OCI-LY7 (cell line): ENCODE measurements around the gene RIMS1. TPM values are rescaled to one million over a fixed set of nuclear protein-coding genes. Genes with fewer than 3 reads are reported as not detected.

Experiments used
- BruUV-seq: library from RNA; stranded (reverse); fragments of 400-500 nt; replicated peaks from 2 replicates; lab custom pipeline; 2021; lab: Mats Ljungman, UMichigan
- CTCF ChIA-PET: fragments of 300-600 bp; sonication (Branson Sonifier 250); formaldehyde crosslinking; loops from one replicate; lab custom pipeline; 2022; ENCODE audit warnings: antibody characterized with exemption; ENCODE audit not compliant: unreplicated experiment; lab: Charles Lee
- POLR2A ChIA-PET: fragments of 300-600 bp; sonication (Branson Sonifier 250); formaldehyde crosslinking; loops from one replicate; lab custom pipeline; 2022; ENCODE audit warnings: antibody characterized with exemption; lab: Charles Lee
- DNase-seq: peaks from one replicate; pipeline ENCODE4 v3.0.0-alpha.2; 2015; ENCODE audit warnings: low spot score
- H2AFZ ChIP-seq: fragments of 200-600 bp; sonication (generic), shearing (Covaris generic); 2 replicates; pipeline ENCODE4 v1.6.1; 2014; ENCODE audit warnings: mild to moderate bottlenecking, antibody characterized with exemption, low read length, moderate library complexity
- H3K27ac ChIP-seq: fragments of 200-600 bp; sonication (generic); 2 replicates; pipeline ENCODE4 v1.5.1; 2014; ENCODE audit warnings: mixed run types, low read depth, mild to moderate bottlenecking, moderate library complexity, low read length, inconsistent platforms; ENCODE audit not compliant: poor library complexity, severe bottlenecking
- H3K36me3 ChIP-seq: fragments of 200-600 bp; sonication (generic); 2 replicates; pipeline ENCODE4 v1.6.1; 2014; ENCODE audit warnings: mild to moderate bottlenecking, antibody characterized with exemption, low read length, moderate library complexity, mixed read lengths; ENCODE audit not compliant: insufficient read depth
- H3K4me1 ChIP-seq: fragments of 200-600 bp; sonication (generic); 2 replicates; pipeline ENCODE4 v1.5.1; 2014; ENCODE audit warnings: mild to moderate bottlenecking, low read length; ENCODE audit not compliant: insufficient read depth, poor library complexity, severe bottlenecking
- H3K4me2 ChIP-seq: fragments of 200-600 bp; sonication (generic); 2 replicates; pipeline ENCODE4 v1.6.1; 2014; ENCODE audit warnings: mild to moderate bottlenecking, low read length
- H3K4me3 ChIP-seq: fragments of 200-600 bp; sonication (generic); 2 replicates; pipeline ENCODE4 v1.5.1; 2014; ENCODE audit warnings: mild to moderate bottlenecking, low read depth, low read length; ENCODE audit not compliant: poor library complexity, severe bottlenecking
- H3K79me2 ChIP-seq: fragments of 200-600 bp; sonication (generic); 2 replicates; pipeline ENCODE4 v1.6.1; 2016; ENCODE audit warnings: low read depth, mild to moderate bottlenecking, low read length, moderate library complexity, mixed read lengths; ENCODE audit not compliant: insufficient read depth
- H3K9me2 ChIP-seq: fragments of 200-600 bp; sonication (generic); 2 replicates; pipeline ENCODE4 v1.6.1; 2016; ENCODE audit warnings: mild to moderate bottlenecking, low read length, mixed read lengths; ENCODE audit not compliant: insufficient read depth
- H3K9me3 ChIP-seq: fragments of 200-600 bp; sonication (generic); 2 replicates; pipeline ENCODE4 v1.6.1; 2014; ENCODE audit warnings: mild to moderate bottlenecking, mixed run types, low read length, mixed read lengths
- H4K20me1 ChIP-seq: fragments of 200-600 bp; sonication (generic); 2 replicates; pipeline ENCODE4 v1.6.1; 2014; ENCODE audit warnings: mild to moderate bottlenecking, antibody characterized with exemption, low read length, moderate library complexity, mixed read lengths; ENCODE audit not compliant: insufficient read depth
- CTCF ChIP-seq: fragments of 200-600 bp; sonication (generic); conservative IDR thresholded peaks from 2 replicates; pipeline ENCODE4 v1.5.1; 2014; ENCODE audit warnings: mild to moderate bottlenecking, antibody characterized with exemption, low read length, moderate library complexity, mixed read lengths
- EZH2phosphoT487 ChIP-seq: fragments of 200-600 bp; sonication (generic); IDR thresholded peaks from 2 replicates; pipeline ENCODE4 v1.6.1; 2018; ENCODE audit warnings: low read depth, borderline replicate concordance, mild to moderate bottlenecking, mixed run types, antibody characterized with exemption, low read length, moderate library complexity, mixed read lengths
- intact Hi-C: fragments of 100-400 bp; cut with micrococcal nuclease; formaldehyde crosslinking; loops from one replicate; pipeline ENCODE4 v1.10.0; 2022; ENCODE audit not compliant: unreplicated experiment
- total RNA-seq, 2 experiments: library from RNA; depleted of rRNA in 1 of 2; stranded (reverse); fragments of >200 nt in 1 of 2; shearing (Covaris generic) in 1 of 2; gene quantifications; 2 replicates each; pipeline ENCODE4 v1.2.3, GENCODE V29; 2014 to 2022

RIMS1 gene
- total RNA-seq, 2 experiments from 2014 or later: not detected

DNA sequence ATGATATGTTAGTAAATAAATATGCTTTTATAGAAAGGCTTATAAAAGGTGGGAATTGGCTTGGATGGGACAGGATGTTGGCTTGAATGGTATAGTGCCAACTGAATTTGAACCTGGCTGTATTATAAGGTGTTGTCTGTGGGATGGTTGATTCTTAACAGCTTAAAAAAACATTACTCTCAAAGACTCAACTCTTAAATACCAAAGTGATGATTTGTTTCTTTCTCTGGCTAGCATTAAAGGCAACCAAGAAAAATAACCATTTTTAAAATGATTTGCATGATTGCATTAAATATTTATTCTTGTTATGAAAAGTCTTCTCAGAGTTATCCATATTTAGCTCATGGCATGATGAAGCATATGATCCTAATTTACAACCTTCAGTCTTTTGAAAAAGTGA, 216.2 kb downstream of the RIMS1 start:
- no peaks in the 10 kb centered on the region for H3K36me3 ChIP-seq
- H3K79me2 ChIP-seq: no peaks in the 10 kb centered on the region
- H3K4me2 ChIP-seq: no peak overlapping the region
- H4K20me1 ChIP-seq: no peaks in the 10 kb centered on the region
- no peak for TF ChIP-seq EZH2phosphoT487
- TF ChIP-seq CTCF: no peak
- H3K27ac ChIP-seq: no peak overlapping the region
- H3K9me2 ChIP-seq: no peaks in the 10 kb centered on the region
- CTCF ChIA-PET: no interaction called here
- H2AFZ ChIP-seq: no peak overlapping the region
- no TSS peak for BruUV-seq
- intact Hi-C loops: no loop called here
- POLR2A ChIA-PET: no interaction called here
- no peaks in the 10 kb centered on the region for H3K4me1 ChIP-seq
- no peak for DNase-seq
- no peak overlapping the region for H3K4me3 ChIP-seq
- no peaks in the 10 kb centered on the region for H3K9me3 ChIP-seq

DNA sequence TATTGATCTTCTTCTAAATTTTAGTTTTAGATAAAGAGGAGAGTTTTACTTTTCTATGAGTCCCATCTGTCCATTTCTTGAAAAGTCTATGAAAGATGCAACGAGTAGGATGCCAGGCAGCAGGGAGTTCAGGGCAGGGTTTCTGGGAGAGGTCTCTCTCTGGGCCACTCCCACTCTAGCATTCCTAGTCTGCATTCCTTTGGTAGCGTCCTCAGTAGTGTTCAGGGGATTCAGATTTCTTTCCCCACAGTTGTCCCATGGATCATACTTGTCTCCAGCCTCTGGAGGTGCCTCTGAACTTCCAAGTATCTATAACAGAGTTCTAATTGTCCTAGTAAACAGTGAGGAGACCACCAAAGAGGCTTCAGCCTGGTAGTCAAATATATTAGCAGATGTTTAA, 225.3 kb downstream of the RIMS1 start:
- H3K9me2 ChIP-seq: no peaks in the 10 kb centered on the region
- no peaks in the 10 kb centered on the region for H3K4me1 ChIP-seq
- no peak for DNase-seq
- no peak for TF ChIP-seq EZH2phosphoT487
- no peak for TF ChIP-seq CTCF
- H3K36me3 ChIP-seq: no peaks in the 10 kb centered on the region
- H3K4me3 ChIP-seq: no peak overlapping the region
- H3K4me2 ChIP-seq: no peak overlapping the region
- no peaks in the 10 kb centered on the region for H4K20me1 ChIP-seq
- CTCF ChIA-PET: no interaction called here
- intact Hi-C loops: no loop called here
- no peak overlapping the region for H2AFZ ChIP-seq
- H3K27ac ChIP-seq: no peak overlapping the region
- no peaks in the 10 kb centered on the region for H3K79me2 ChIP-seq
- no peaks in the 10 kb centered on the region for H3K9me3 ChIP-seq
- POLR2A ChIA-PET: no interaction called here
- BruUV-seq: no TSS peak

GRCh38 chr6:72130327-72130726, 244.0 kb downstream of the RIMS1 start:
- Histone ChIP-seq H3K9me2 (no peaks in the 10 kb centered on the region), H3K27ac (no peak overlapping the region), H3K36me3 (no peaks in the 10 kb centered on the region), H3K9me3 (no peaks in the 10 kb centered on the region), H3K4me2 (no peak overlapping the region), H3K4me1 (no peaks in the 10 kb centered on the region), H3K79me2 (no peaks in the 10 kb centered on the region), H3K4me3 (no peak overlapping the region), H2AFZ (no peak overlapping the region), H4K20me1 (no peaks in the 10 kb centered on the region)
- no peak for DNase-seq
- POLR2A ChIA-PET: no interaction called here
- TF ChIP-seq CTCF (no peak), EZH2phosphoT487 (no peak)
- CTCF ChIA-PET: no interaction called here
- intact Hi-C loops: no loop called here
- BruUV-seq: no TSS peak
